ENCODE measurements around the gene PRKAA1.

PRKAA1 gene

DNA sequence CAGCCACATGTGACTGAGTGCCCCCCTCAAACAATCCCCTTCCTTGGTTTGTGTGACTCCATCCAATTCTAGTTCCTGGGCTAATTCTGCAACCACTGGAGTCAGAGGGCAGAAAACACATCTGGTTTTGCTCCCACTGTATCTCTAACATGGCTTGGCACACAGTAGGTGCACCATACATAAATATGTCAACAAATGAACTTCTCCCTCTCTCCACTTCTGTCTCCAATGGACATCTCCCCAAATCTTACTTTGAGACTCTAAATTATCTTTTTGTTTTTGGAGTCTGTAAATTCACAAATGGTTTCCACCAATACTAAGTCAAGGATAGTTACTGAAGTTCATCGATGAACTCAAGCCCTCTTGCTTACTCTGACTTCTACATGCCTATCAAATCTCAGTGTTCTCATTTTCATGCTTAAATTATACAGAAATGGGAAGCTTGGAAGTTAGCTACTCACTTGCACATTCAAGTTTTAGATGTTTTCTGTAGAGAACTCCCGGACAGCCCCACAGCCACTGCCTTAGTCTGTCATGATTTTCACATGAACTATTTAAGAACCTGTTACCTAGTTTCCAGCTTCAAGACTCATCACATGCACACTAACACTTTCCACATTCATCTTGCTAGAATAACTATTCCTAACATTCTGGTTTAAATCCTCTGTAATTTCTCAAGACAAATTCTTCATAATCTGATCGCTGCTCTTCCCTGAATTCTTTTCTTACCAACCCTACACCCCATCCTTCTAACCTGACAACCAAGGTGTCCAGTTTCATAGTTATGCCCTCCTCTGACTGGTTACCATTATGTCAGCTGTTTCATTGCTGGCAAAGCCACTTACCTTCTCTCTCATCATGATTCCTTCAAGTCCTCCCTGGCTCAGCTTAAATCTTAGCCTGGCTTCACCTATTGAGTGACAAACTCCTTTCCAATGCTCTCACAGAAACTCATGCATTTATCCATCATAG is 30.8 kb upstream of the PRKAA1 start:
- Histone ChIP-seq H2AFZ (ENCODE audit: low read depth, low read length) (no peak overlapping the region), H3K4me1 (ENCODE audit: insufficient read depth, low read length) (peaks cover 15% of the 10 kb centered on the region), H3K79me2 (ENCODE audit: insufficient read depth, low read length) (peaks cover 29% of the 10 kb centered on the region), H3K36me3 (ENCODE audit: insufficient read depth, low read length) (peaks cover 70% of the 10 kb centered on the region), H3K4me2 (ENCODE audit: insufficient read depth, low read length) (no peak overlapping the region), H4K20me1 (ENCODE audit: insufficient read depth, low read length) (peaks cover 16% of the 10 kb centered on the region), H3K4me3 (ENCODE audit: low read depth in 1 of 2, low read length in 2 of 2) (no peak overlapping the region), H3K9ac (ENCODE audit: low read depth, low read length) (no peak overlapping the region), H3K27ac (ENCODE audit: low read length) (no peak overlapping the region), H3K9me3 (ENCODE audit: insufficient read depth, low read length, severe bottlenecking) (no peaks in the 10 kb centered on the region), H3K27me3 (ENCODE audit: insufficient read depth, low read length, poor library complexity) (no peaks in the 10 kb centered on the region)
- TF ChIP-seq, protein P1, sequence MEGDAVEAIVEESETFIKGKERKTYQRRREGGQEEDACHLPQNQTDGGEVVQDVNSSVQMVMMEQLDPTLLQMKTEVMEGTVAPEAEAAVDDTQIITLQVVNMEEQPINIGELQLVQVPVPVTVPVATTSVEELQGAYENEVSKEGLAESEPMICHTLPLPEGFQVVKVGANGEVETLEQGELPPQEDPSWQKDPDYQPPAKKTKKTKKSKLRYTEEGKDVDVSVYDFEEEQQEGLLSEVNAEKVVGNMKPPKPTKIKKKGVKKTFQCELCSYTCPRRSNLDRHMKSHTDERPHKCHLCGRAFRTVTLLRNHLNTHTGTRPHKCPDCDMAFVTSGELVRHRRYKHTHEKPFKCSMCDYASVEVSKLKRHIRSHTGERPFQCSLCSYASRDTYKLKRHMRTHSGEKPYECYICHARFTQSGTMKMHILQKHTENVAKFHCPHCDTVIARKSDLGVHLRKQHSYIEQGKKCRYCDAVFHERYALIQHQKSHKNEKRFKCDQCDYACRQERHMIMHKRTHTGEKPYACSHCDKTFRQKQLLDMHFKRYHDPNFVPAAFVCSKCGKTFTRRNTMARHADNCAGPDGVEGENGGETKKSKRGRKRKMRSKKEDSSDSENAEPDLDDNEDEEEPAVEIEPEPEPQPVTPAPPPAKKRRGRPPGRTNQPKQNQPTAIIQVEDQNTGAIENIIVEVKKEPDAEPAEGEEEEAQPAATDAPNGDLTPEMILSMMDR (IDR thresholded peaks at IDR 0.05; ENCODE audit: borderline replicate concordance, extremely low read depth, low read length, poor library complexity, severe bottlenecking) = no peak
- no peak for TF ChIP-seq EZH2 (IDR thresholded peaks at IDR 0.05; ENCODE audit: borderline replicate concordance, low read depth, low read length, severe bottlenecking)
- ATAC-seq (ENCODE audit: insufficient read depth, low read depth) (no peak), DNase-seq (no peak)

DNA sequence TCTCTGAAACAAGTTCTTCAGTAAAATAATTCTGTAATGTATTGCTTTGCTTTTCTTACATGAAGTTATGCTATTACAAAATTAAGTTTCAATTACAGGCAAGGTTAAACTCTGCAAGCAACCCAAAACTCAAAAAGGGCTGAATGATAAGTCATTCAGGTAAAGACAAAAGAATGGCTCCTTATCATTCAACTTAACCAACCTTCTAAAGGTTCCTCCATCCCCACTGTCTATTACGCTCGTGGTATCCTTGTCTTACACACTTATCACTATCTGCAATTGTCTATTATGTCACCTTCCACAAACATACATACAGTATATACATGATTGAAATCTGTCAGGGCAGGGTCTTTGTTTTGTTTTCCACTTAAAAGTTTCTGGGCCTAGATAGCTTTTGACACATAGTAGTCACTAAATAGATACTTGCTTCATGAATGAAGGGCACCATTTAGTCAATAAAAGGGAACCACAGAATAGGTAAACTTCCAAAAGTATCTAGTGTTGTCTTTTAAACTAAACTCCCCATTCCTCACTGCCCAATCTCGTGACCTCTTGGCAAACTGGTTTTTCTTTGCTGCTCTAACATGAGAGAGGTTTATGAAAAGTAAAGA is 30.0 kb upstream of the PRKAA1 start:
- Histone ChIP-seq H3K4me3 (ENCODE audit: low read depth in 1 of 2, low read length in 2 of 2) (no peak overlapping the region), H3K36me3 (ENCODE audit: insufficient read depth, low read length) (peaks cover 61% of the 10 kb centered on the region), H3K79me2 (ENCODE audit: insufficient read depth, low read length) (peaks cover 20% of the 10 kb centered on the region; the same call in 1 of the 2 replicates), H3K4me1 (ENCODE audit: insufficient read depth, low read length) (peaks cover 7% of the 10 kb centered on the region), H3K9me3 (ENCODE audit: insufficient read depth, low read length, severe bottlenecking) (no peaks in the 10 kb centered on the region), H3K27me3 (ENCODE audit: insufficient read depth, low read length, poor library complexity) (no peaks in the 10 kb centered on the region), H4K20me1 (ENCODE audit: insufficient read depth, low read length) (peaks cover 9% of the 10 kb centered on the region), H3K4me2 (ENCODE audit: insufficient read depth, low read length) (no peak overlapping the region), H3K27ac (ENCODE audit: low read length) (no peak overlapping the region), H2AFZ (ENCODE audit: low read depth, low read length) (no peak overlapping the region), H3K9ac (ENCODE audit: low read depth, low read length) (no peak overlapping the region)
- ATAC-seq (ENCODE audit: insufficient read depth, low read depth) (no peak), DNase-seq (no peak)
- TF ChIP-seq, protein P1 (IDR thresholded peaks at IDR 0.05; ENCODE audit: borderline replicate concordance, extremely low read depth, low read length, poor library complexity, severe bottlenecking) = no peak
- TF ChIP-seq EZH2 (IDR thresholded peaks at IDR 0.05; ENCODE audit: borderline replicate concordance, low read depth, low read length, severe bottlenecking) = no peak

DNA sequence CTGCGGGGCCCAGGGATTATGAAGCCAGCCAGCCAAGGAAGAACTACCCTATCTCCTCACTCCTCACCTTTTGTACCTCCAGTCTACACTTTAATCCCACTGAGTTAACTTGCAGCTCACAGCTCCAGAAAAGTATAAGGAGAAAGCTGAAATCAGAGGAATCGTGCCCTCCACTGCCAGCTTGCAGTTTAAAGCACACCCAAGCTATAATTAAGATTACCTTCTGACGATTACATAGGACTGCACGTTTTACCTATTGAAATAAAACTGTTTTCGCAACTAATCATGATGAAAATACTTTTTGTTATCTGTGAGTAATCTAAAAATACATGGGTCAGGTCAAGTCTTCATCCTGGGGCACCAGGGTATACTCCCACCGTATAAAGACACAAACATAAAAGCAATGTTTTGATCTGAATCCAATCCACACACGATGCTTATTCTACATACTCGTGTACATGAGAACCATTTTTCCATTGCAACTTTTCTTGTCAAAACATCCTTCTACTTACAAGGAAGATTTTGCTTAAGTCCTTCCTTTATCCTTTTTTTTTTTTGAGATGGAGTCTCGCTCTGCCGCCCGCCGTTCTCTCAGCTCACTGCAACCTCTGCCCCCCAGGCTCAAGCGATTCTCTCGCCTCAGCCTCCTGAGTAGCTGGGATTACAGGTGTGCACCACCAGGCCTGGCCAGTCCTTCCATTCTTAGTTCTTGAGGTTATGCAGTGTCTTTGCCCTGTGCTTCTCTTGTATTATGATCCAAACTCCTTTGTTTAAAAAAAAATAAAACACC is 29.2 kb upstream of the PRKAA1 start:
- Histone ChIP-seq H3K9ac (ENCODE audit: low read depth, low read length) (no peak overlapping the region), H3K4me2 (ENCODE audit: insufficient read depth, low read length) (no peak overlapping the region), H2AFZ (ENCODE audit: low read depth, low read length) (no peak overlapping the region), H3K27me3 (ENCODE audit: insufficient read depth, low read length, poor library complexity) (no peaks in the 10 kb centered on the region), H4K20me1 (ENCODE audit: insufficient read depth, low read length) (peaks cover 5% of the 10 kb centered on the region), H3K27ac (ENCODE audit: low read length) (no peak overlapping the region), H3K9me3 (ENCODE audit: insufficient read depth, low read length, severe bottlenecking) (no peaks in the 10 kb centered on the region), H3K4me1 (ENCODE audit: insufficient read depth, low read length) (no peaks in the 10 kb centered on the region), H3K79me2 (ENCODE audit: insufficient read depth, low read length) (peaks cover 14% of the 10 kb centered on the region; the same call in 1 of the 2 replicates), H3K36me3 (ENCODE audit: insufficient read depth, low read length) (peaks cover 54% of the 10 kb centered on the region), H3K4me3 (ENCODE audit: low read depth in 1 of 2, low read length in 2 of 2) (no peak overlapping the region)
- TF ChIP-seq, protein P1 (IDR thresholded peaks at IDR 0.05; ENCODE audit: borderline replicate concordance, extremely low read depth, low read length, poor library complexity, severe bottlenecking) = no peak
- no peak for TF ChIP-seq EZH2 (IDR thresholded peaks at IDR 0.05; ENCODE audit: borderline replicate concordance, low read depth, low read length, severe bottlenecking)
- DNase-seq = no peak
- ATAC-seq (ENCODE audit: insufficient read depth, low read depth) = no peak
